GM23248 (cell line): Measurements from ENCODE around the gene CD244.

Experiments used
- EZH2 ChIP-seq: fragments of 200-600 bp; sonication (generic); IDR thresholded peaks from 2 replicates; pipeline ENCODE4 v1.6.1; 2018; ENCODE audit warnings: antibody characterized with exemption, mild to moderate bottlenecking; ENCODE audit not compliant: insufficient read depth, poor library complexity, severe bottlenecking
- EZH2phosphoT487 ChIP-seq: fragments of 200-600 bp; sonication (generic); IDR thresholded peaks from 2 replicates; pipeline ENCODE4 v1.6.1; 2018; ENCODE audit warnings: antibody characterized with exemption, moderate library complexity, mild to moderate bottlenecking, low read depth; ENCODE audit not compliant: insufficient read depth

DNA sequence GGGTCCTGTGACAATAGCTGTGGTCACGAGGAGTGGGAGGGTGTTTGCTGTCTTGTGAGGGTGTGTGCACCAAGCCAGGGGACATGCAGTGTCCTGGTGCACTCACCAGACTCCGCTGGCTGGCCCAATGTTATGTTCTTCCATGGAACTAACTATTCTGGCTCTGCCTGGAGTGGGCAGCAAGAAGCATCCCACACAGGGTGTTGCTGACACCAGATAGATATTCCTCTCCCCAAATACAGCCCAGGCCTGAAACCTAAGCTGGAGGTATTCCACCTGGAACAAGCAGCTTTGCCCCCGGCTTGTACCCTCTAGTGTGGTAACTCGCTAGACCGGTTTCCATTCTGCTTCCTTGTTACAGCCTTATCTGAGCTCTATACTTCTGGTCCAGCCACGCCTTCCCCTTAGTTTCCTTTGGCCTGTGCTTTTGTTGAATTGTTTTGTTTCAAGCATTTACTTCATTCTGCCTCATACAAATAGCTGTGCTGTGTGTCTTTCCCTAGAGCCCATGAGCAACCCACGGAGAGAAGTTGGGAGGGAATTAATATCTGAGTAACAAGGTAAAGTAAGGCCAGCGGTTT lies 81.4 kb downstream of the CD244 start:
- TF ChIP-seq EZH2 (no peak), EZH2phosphoT487 (no peak)
